WTC11 (cell line): Measurements from ENCODE around the gene OSTN. TPM values are rescaled to one million over a fixed set of nuclear protein-coding genes. Genes with fewer than 3 reads are reported as not detected.

Source experiments
- ATAC-seq: fragments of 200-7000 bp; cut with Tn5 transposase; 2 replicates; pipeline ENCODE4 v1.10.0; 2021; ENCODE audit warnings: mild to moderate bottlenecking, moderate library complexity
- CTCF ChIA-PET: fragments of 300-600 bp; sonication (Branson Sonifier 250); formaldehyde crosslinking; loops from one replicate; lab custom pipeline; 2021; ENCODE audit warnings: antibody characterized with exemption; lab: Charles Lee
- POLR2A ChIA-PET: fragments of 350-600 bp; sonication (Branson Sonifier 250); formaldehyde crosslinking; loops from one replicate; lab custom pipeline; 2021; ENCODE audit warnings: antibody characterized with exemption; lab: Charles Lee
- DNase-seq: peaks from one replicate; pipeline ENCODE4 v3.0.0; 2021; ENCODE audit warnings: low spot score
- H3K27ac Mint-ChIP-seq: 2 replicates; pipeline ENCODE4 v1.8.0; 2021; ENCODE audit warnings: mixed read lengths
- H3K27me3 Mint-ChIP-seq: 2 replicates; pipeline ENCODE4 v1.8.0; 2021; ENCODE audit warnings: low read depth, mild to moderate bottlenecking, moderate library complexity, mixed read lengths
- H3K36me3 Mint-ChIP-seq: 2 replicates; pipeline ENCODE4 v1.8.0; 2021; ENCODE audit warnings: mixed read lengths
- H3K4me1 Mint-ChIP-seq: 2 replicates; pipeline ENCODE4 v1.8.0; 2022; ENCODE audit warnings: mixed read lengths
- H3K4me3 Mint-ChIP-seq: 2 replicates; pipeline ENCODE4 v1.8.0; 2021; ENCODE audit warnings: mild to moderate bottlenecking, moderate library complexity, mixed read lengths
- H3K9me3 Mint-ChIP-seq: 2 replicates; pipeline ENCODE4 v1.8.0; 2021; ENCODE audit warnings: mixed read lengths
- IRF2 ChIP-seq: sonication (generic); formaldehyde crosslinking; IDR thresholded peaks from 2 replicates; pipeline ENCODE4 v1.8.0; 2022; ENCODE audit warnings: low read depth, missing genetic modification reagents, borderline replicate concordance
- OVOL2 ChIP-seq: fragments of 250-450 bp; sonication (Bioruptor Pico); IDR thresholded peaks from 2 replicates; pipeline ENCODE4 v1.9.0; 2021; ENCODE audit warnings: mild to moderate bottlenecking, borderline replicate concordance
- ZNF121 ChIP-seq: sonication (generic); formaldehyde crosslinking; IDR thresholded peaks from 2 replicates; pipeline ENCODE4 v1.8.0; 2023; ENCODE audit warnings: missing genetic modification reagents
- total RNA-seq: library from RNA; stranded (reverse); gene quantifications from 3 replicates; pipeline ENCODE4 v1.2.3, GENCODE V29; 2021
- TF ChIP-seq, protein P1 (sequence below): sonication (generic); formaldehyde crosslinking; IDR thresholded peaks from 2 replicates; pipeline ENCODE4 v1.8.1; 2023; ENCODE audit warnings: mild to moderate bottlenecking, missing genetic modification reagents
- TF ChIP-seq, protein P2 (sequence below): sonication (generic); formaldehyde crosslinking; IDR thresholded peaks from 2 replicates; pipeline ENCODE4 v1.8.1; 2023; ENCODE audit warnings: mild to moderate bottlenecking, missing genetic modification reagents, borderline replicate concordance
- TF ChIP-seq, protein P3 (sequence below): sonication (generic); formaldehyde crosslinking; IDR thresholded peaks from 2 replicates; pipeline ENCODE4 v1.8.1; 2023; ENCODE audit warnings: mild to moderate bottlenecking, missing genetic modification reagents
- TF ChIP-seq, protein P4 (sequence below): sonication (generic); formaldehyde crosslinking; IDR thresholded peaks from 2 replicates; pipeline ENCODE4 v1.8.0; 2022; ENCODE audit warnings: mild to moderate bottlenecking, missing genetic modification reagents
- TF ChIP-seq, protein P5 (sequence below): sonication (generic); formaldehyde crosslinking; IDR thresholded peaks from 2 replicates; pipeline ENCODE4 v1.8.1; 2022; ENCODE audit warnings: mild to moderate bottlenecking, moderate library complexity, missing genetic modification reagents

OSTN gene
- total RNA-seq, 1 experiment from 2014 or later, result not detected

DNA sequence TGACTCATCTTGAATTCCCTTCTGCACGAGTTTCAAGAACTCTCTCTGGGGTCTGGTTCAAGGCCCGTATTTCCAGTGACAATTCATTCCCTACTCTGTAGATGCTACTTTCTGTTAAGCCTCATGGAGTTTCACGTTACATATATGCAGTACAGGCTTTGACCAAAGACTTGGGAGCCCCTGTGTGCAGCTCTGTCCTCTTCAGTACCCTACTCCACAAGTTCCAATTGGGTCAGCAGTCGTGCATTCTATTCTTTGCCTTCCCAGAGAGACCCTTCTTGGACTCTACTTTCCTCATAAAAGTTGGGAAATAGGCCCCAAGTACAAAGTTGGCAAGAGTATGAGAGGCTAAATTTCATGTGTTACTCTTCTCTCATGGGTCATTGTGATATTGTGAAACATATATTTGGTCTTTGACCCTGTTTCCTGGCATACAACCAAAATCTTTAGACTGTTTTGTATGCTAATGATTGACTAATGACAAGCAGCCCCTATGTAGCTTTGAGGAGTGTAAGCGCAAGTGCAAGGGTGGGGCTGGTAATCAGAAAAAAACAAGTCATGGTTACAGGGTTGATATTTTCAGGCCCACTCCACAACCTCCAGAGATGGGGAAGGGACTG lies 115.2 kb downstream of the OSTN start:
- H3K27ac Mint-ChIP-seq, result no peak overlapping the region
- CTCF ChIA-PET, result no interaction called here
- H3K9me3 Mint-ChIP-seq, result peaks cover 6% of the 10 kb centered on the region; the same call in 1 of the 2 replicates
- no peaks in the 10 kb centered on the region for H3K4me1 Mint-ChIP-seq
- TF ChIP-seq ZNF121 (no peak), OVOL2 (CRISPR knock-in tag) (no peak), IRF2 (CRISPR knock-in tag) (no peak)
- TF ChIP-seq, protein P1, sequence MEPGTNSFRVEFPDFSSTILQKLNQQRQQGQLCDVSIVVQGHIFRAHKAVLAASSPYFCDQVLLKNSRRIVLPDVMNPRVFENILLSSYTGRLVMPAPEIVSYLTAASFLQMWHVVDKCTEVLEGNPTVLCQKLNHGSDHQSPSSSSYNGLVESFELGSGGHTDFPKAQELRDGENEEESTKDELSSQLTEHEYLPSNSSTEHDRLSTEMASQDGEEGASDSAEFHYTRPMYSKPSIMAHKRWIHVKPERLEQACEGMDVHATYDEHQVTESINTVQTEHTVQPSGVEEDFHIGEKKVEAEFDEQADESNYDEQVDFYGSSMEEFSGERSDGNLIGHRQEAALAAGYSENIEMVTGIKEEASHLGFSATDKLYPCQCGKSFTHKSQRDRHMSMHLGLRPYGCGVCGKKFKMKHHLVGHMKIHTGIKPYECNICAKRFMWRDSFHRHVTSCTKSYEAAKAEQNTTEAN (CRISPR knock-in tag), result no peak
- TF ChIP-seq, protein P2, sequence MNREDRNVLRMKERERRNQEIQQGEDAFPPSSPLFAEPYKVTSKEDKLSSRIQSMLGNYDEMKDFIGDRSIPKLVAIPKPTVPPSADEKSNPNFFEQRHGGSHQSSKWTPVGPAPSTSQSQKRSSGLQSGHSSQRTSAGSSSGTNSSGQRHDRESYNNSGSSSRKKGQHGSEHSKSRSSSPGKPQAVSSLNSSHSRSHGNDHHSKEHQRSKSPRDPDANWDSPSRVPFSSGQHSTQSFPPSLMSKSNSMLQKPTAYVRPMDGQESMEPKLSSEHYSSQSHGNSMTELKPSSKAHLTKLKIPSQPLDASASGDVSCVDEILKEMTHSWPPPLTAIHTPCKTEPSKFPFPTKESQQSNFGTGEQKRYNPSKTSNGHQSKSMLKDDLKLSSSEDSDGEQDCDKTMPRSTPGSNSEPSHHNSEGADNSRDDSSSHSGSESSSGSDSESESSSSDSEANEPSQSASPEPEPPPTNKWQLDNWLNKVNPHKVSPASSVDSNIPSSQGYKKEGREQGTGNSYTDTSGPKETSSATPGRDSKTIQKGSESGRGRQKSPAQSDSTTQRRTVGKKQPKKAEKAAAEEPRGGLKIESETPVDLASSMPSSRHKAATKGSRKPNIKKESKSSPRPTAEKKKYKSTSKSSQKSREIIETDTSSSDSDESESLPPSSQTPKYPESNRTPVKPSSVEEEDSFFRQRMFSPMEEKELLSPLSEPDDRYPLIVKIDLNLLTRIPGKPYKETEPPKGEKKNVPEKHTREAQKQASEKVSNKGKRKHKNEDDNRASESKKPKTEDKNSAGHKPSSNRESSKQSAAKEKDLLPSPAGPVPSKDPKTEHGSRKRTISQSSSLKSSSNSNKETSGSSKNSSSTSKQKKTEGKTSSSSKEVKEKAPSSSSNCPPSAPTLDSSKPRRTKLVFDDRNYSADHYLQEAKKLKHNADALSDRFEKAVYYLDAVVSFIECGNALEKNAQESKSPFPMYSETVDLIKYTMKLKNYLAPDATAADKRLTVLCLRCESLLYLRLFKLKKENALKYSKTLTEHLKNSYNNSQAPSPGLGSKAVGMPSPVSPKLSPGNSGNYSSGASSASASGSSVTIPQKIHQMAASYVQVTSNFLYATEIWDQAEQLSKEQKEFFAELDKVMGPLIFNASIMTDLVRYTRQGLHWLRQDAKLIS (CRISPR knock-in tag), result no peak
- TF ChIP-seq, protein P3, sequence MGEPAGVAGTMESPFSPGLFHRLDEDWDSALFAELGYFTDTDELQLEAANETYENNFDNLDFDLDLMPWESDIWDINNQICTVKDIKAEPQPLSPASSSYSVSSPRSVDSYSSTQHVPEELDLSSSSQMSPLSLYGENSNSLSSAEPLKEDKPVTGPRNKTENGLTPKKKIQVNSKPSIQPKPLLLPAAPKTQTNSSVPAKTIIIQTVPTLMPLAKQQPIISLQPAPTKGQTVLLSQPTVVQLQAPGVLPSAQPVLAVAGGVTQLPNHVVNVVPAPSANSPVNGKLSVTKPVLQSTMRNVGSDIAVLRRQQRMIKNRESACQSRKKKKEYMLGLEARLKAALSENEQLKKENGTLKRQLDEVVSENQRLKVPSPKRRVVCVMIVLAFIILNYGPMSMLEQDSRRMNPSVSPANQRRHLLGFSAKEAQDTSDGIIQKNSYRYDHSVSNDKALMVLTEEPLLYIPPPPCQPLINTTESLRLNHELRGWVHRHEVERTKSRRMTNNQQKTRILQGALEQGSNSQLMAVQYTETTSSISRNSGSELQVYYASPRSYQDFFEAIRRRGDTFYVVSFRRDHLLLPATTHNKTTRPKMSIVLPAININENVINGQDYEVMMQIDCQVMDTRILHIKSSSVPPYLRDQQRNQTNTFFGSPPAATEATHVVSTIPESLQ (CRISPR knock-in tag), result no peak
- TF ChIP-seq, protein P4, sequence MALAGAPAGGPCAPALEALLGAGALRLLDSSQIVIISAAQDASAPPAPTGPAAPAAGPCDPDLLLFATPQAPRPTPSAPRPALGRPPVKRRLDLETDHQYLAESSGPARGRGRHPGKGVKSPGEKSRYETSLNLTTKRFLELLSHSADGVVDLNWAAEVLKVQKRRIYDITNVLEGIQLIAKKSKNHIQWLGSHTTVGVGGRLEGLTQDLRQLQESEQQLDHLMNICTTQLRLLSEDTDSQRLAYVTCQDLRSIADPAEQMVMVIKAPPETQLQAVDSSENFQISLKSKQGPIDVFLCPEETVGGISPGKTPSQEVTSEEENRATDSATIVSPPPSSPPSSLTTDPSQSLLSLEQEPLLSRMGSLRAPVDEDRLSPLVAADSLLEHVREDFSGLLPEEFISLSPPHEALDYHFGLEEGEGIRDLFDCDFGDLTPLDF (CRISPR knock-in tag), result no peak
- TF ChIP-seq, protein P5, sequence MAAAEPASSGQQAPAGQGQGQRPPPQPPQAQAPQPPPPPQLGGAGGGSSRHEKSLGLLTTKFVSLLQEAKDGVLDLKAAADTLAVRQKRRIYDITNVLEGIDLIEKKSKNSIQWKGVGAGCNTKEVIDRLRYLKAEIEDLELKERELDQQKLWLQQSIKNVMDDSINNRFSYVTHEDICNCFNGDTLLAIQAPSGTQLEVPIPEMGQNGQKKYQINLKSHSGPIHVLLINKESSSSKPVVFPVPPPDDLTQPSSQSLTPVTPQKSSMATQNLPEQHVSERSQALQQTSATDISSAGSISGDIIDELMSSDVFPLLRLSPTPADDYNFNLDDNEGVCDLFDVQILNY (CRISPR knock-in tag), result no peak
- H3K4me3 Mint-ChIP-seq, result no peak overlapping the region
- no peaks in the 10 kb centered on the region for H3K36me3 Mint-ChIP-seq
- no peaks in the 10 kb centered on the region for H3K27me3 Mint-ChIP-seq
- ATAC-seq (no peak), DNase-seq (no peak)
- POLR2A ChIA-PET, result no interaction called here

Other genes with a start within 250 kb of the OSTN start
- 31.6 to 35.4 TPM (median 33.1 TPM) in 3 replicates for gene CCDC50, start 130.2 kb downstream of the OSTN start, total RNA-seq
- gene UTS2B, start 131.3 kb downstream of the OSTN start, total RNA-seq, result 0.55 to 0.57 TPM in 2 of 3 replicates, not detected in the other